ENCODE results near the gene TMED10. TPM values are rescaled to one million over a fixed set of nuclear protein-coding genes. Genes with fewer than 3 reads are reported as not detected.

TMED10 gene
- total RNA-seq, 4 donors from 2014 or later, result 226 to 421 (median 365) TPM

DNA sequence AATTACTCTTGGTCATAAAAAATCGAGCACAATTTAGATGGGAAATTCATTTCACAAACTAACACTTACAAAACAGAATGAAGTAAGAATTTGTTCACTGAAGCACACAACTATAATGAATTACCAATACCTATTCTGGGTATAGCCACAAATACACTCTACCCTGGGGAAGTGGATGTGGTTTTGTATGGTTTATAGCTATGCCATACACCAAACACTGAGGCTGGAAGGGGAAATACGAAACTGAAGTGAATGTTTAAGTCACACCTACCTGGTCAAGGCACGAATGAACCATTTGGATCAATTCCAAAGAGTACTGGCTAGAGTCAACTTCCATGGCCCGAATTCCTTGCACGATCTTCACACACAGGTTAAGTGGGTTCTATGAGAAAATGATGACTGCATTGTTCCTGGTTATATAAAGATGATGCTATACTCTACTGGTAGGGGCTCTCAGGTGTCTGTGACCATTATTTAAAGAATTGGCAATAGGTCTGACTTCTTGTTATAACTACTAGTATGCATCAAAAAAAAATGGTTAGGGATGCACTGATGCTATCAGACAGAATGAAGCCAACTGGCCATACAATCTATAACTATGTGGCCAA, 62.4 kb downstream of the TMED10 start:
- TF ChIP-seq, protein P1, sequence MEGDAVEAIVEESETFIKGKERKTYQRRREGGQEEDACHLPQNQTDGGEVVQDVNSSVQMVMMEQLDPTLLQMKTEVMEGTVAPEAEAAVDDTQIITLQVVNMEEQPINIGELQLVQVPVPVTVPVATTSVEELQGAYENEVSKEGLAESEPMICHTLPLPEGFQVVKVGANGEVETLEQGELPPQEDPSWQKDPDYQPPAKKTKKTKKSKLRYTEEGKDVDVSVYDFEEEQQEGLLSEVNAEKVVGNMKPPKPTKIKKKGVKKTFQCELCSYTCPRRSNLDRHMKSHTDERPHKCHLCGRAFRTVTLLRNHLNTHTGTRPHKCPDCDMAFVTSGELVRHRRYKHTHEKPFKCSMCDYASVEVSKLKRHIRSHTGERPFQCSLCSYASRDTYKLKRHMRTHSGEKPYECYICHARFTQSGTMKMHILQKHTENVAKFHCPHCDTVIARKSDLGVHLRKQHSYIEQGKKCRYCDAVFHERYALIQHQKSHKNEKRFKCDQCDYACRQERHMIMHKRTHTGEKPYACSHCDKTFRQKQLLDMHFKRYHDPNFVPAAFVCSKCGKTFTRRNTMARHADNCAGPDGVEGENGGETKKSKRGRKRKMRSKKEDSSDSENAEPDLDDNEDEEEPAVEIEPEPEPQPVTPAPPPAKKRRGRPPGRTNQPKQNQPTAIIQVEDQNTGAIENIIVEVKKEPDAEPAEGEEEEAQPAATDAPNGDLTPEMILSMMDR (IDR thresholded peaks at IDR 0.05; ENCODE audit: low read depth), result no peak

DNA sequence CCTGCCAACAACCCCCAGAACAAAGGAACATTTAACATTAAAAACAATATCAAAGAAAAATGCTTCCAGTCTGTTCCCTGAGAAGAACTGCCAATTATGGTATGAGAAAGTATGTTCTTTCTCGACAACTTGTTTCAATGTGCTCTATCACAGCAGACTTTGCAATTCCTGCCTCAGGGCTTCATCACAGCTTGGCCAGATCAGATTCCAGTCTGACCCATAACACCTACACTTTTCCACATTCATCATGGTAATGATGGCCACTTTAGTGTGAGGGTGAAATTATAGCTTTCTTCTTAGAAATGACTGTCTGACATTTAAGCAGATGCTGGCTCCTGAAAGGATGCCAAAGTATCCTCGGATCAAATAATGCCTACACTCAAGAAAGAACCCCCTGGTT, 66.5 kb downstream of the TMED10 start:
- TF ChIP-seq, protein P1 (IDR thresholded peaks at IDR 0.05; ENCODE audit: low read depth), result no peak

DNA sequence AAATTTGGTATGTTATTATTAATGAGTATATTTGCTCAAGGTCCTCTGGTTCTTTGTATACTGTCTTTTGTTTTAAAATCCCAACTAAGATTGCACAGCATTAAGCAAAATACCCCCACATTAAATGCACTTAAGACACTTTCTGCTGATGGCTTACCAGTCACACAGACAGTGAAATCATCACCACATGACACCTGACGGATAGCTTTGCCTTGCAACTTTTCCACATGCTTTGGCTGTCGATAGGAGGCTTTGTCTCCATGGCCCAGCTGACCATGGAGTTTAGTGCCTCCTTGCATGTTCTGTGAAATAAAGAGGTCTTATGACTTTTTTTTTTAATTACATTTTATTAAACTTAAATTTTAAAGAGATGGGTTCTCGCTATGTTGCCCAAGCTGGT, 69.2 kb downstream of the TMED10 start:
- TF ChIP-seq, protein P1 (IDR thresholded peaks at IDR 0.05; ENCODE audit: low read depth), result no peak

DNA sequence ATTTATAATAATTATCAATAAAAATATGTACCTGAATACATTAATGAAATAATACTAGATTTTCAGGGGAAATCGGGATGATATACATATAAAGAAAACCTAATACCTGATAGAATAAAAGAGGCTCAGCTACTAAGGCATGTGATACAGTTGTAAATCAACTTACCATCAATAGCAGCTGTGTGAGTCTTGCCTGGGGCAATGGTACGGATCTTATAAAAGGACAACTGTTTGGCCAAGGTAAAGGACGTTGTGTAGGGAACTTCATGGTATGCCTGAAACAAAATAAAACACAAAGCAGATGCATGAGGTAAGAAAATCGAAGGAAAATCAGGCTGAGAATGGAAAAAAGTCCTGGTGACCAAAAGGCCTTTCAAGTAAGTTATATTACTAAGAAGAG, 74.9 kb downstream of the TMED10 start:
- TF ChIP-seq, protein P1 (IDR thresholded peaks at IDR 0.05; ENCODE audit: low read depth), result no peak

DNA sequence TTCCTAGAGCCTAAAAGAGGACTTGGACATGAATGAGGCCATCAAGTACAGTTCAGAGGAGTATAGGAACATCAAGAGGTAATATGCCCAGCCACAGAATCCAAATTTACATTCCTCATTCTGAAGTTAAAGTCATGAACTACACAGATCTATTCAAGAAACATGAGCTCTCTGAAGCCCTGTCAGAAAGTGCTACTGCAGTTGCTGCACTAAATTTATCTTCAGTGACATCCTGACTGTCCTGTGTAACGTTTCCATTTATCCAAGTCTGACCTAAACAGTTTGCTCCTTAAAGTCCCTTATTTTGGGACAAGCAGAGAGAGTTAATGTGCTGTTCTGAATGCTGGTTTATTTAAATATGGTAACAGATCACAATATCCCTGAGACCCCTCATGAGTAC, 77.7 kb downstream of the TMED10 start:
- TF ChIP-seq, protein P1 (IDR thresholded peaks at IDR 0.05; ENCODE audit: low read depth), result no peak

DNA sequence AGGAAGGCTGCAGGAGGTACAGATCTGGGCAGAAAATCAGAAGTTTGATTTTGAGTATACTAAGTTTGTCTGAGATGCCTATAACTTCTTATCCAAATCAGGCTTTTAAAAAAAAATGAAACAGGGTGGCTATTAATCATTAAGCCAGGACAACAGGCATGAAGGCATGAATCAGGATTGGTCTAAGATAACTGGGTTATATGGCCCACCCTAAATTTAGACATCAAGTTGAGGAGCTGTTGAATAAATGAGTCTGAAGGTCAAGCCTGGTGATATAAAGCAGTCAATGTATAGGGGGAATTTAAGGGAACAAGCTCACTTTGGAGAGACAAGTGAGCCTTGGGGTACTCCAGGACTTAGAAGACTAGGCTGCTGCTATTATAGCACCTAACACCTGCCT, 78.2 kb downstream of the TMED10 start:
- TF ChIP-seq, protein P1 (IDR thresholded peaks at IDR 0.05; ENCODE audit: low read depth), result no peak

DNA sequence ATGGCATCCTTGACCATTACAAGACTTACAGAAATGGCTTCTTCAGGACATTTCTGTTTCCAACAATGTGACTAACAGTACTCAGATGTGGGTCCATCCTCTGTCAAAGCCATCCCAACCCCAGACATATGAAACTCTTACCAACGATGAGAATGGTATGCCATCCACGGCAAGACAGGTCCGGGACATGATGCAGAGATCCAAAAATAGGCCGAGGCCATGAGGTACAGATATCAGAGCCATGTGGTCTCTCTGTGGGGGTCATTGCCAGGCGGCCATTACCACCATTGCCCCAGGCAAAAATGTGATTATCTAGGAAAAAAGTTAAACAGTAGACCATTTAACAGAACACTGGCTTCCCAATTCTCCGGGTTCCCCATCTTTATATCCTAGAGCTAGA, 79.5 kb downstream of the TMED10 start:
- TF ChIP-seq, protein P1 (IDR thresholded peaks at IDR 0.05; ENCODE audit: low read depth), result no peak
